Esophagus squamous epithelium (tissue), 5 donors: ENCODE results near the gene FBXL14. TPM values are rescaled to one million over a fixed set of nuclear protein-coding genes. Genes with fewer than 3 reads are reported as not detected.

ENCODE experiments used
- DNase-seq: peaks from one replicate; lab custom pipeline; 2025; lab: John Stamatoyannopoulos, UW
- H3K27ac ChIP-seq, 4 donors: fragments of 200-600 bp; sonication (generic); one replicate each; pipeline ENCODE4 v1.5.1; 2016 to 2019; ENCODE audit warnings: mild to moderate bottlenecking in 1 of 4
- H3K27me3 ChIP-seq, 4 donors: fragments of 200-600 bp; sonication (generic); 1 replicate in 3 of 4; 2 replicates in 1 of 4; pipeline versions ENCODE4 v1.5.1 to v1.6.0; 2017 to 2021; ENCODE audit warnings: antibody characterized with exemption in 1 of 4
- H3K36me3 ChIP-seq, 3 donors: fragments of 200-600 bp; sonication (generic); one replicate each; pipeline ENCODE4 v1.5.1; 2016 to 2019
- H3K4me1 ChIP-seq, 3 donors: fragments of 200-600 bp; sonication (generic); one replicate each; pipeline ENCODE4 v1.5.1; 2017 to 2019
- H3K4me3 ChIP-seq, 4 donors: fragments of 200-600 bp; sonication (generic); 1 replicate in 3 of 4; 2 replicates in 1 of 4; pipeline ENCODE4 v1.5.1; 2016 to 2019; ENCODE audit warnings: mild to moderate bottlenecking in 2 of 4, moderate library complexity in 1 of 4
- H3K9me3 ChIP-seq, 3 donors: fragments of 200-600 bp; sonication (generic); one replicate each; pipeline ENCODE4 v1.5.1; 2016 to 2019
- POLR2A ChIP-seq, 4 donors: fragments of 450-650 bp; IDR thresholded peaks; one replicate each; pipeline ENCODE4 v1.6.1; 2017; ENCODE audit warnings: antibody characterized with exemption in 4 of 4, mild to moderate bottlenecking in 4 of 4, moderate library complexity in 3 of 4
- WGBS, 2 donors: methylation state at CpG; one replicate each; pipeline ENCODE4 v1.1.5; 2018; 5-methylcytosine and 5-hydroxymethylcytosine counted together
- intact Hi-C: fragments of 100-400 bp; cut with DNase I; formaldehyde crosslinking; loops from one replicate; pipeline ENCODE4 v1.15.0; 2022
- total RNA-seq, 4 donors: library from RNA; depleted of rRNA; stranded (reverse); fragments of >200 nt; gene quantifications; one replicate each; pipeline ENCODE4 v1.1.0, GENCODE V29; 2016
- TF ChIP-seq, protein P1 (sequence below), 6 experiments: fragments of 450-650 bp in 4 of 6; fragments of 200-600 bp in 2 of 6; sonication (generic) in 2 of 6; IDR thresholded peaks; one replicate each; pipeline ENCODE4 v1.5.1; 2016 to 2019; ENCODE audit warnings: antibody characterized with exemption in 6 of 6, mild to moderate bottlenecking in 4 of 6, moderate library complexity in 4 of 6
- donor health status: DM: yes; HTN: yes; CAD: no.

Gene FBXL14
- total RNA-seq, 4 donors from 2014 or later = 6.5 to 14.9 (median 8.8) TPM

DNA sequence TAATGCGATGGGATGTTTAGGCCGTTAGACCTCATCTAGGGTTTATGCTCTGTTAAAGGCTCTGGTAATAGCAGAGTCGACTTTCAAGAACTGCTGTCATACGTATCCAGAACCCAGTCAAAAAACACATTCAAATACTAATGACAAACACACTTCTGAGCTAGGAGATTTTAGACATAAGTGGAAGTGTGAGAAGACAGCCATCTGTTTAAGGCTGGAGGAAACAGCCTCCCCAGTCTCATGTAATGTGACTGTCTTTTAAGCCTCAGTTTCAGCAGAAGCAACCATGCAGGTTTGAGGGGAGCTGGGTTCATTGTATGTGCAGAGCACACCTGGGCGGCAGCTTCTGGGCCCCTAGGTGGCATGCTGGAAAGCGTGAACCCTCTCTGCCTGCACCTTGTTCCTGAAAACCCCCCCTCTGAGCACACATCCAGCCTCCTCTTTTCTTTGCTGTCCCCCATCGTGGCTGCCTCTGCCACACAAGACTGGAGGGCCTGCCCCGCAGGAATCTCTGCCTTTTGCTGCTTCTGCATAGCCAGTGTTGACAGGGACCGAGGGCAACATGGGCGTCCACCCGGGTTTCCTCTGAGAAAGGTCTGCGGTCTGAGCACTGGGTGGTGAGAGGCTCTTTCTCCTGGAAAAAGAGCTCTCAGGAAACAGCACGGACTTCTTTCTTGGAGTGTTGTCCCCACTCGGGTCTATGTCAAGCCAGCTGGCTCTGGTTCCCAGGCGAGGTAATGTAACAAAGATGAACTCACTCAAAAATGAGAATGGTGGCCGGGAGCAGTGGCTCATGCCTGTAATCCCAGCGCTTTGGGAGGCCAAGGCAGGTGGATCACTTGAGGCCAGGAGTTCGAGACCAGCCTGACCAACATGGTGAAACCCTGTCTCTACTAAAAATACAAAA lies 46.2 kb upstream of the FBXL14 start:
- Histone ChIP-seq H3K36me3 (peaks cover 0 to 50% (median 0%) of the 10 kb centered on the region in 3 donors), H3K4me3 (no peak overlapping the region), H3K4me1 (peaks cover 4 to 24% (median 10%) of the 10 kb centered on the region in 3 donors), H3K27ac (no peak overlapping the region), H3K9me3 (no peaks in the 10 kb centered on the region), H3K27me3 (no peaks in the 10 kb centered on the region)
- TF ChIP-seq POLR2A (IDR thresholded peaks at IDR 0.05) = no peak
- TF ChIP-seq, protein P1, sequence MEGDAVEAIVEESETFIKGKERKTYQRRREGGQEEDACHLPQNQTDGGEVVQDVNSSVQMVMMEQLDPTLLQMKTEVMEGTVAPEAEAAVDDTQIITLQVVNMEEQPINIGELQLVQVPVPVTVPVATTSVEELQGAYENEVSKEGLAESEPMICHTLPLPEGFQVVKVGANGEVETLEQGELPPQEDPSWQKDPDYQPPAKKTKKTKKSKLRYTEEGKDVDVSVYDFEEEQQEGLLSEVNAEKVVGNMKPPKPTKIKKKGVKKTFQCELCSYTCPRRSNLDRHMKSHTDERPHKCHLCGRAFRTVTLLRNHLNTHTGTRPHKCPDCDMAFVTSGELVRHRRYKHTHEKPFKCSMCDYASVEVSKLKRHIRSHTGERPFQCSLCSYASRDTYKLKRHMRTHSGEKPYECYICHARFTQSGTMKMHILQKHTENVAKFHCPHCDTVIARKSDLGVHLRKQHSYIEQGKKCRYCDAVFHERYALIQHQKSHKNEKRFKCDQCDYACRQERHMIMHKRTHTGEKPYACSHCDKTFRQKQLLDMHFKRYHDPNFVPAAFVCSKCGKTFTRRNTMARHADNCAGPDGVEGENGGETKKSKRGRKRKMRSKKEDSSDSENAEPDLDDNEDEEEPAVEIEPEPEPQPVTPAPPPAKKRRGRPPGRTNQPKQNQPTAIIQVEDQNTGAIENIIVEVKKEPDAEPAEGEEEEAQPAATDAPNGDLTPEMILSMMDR (IDR thresholded peaks at IDR 0.05) = no peak
- 84 to 86% methylated on average over 6 of the region's 18 CpGs for WGBS, 2 donors
- no peak for DNase-seq
- intact Hi-C loops = loop anchor here (10.0 kb wide), 1 partner anchor 294 kb away; no protein-coding TSS in a partner anchor

DNA sequence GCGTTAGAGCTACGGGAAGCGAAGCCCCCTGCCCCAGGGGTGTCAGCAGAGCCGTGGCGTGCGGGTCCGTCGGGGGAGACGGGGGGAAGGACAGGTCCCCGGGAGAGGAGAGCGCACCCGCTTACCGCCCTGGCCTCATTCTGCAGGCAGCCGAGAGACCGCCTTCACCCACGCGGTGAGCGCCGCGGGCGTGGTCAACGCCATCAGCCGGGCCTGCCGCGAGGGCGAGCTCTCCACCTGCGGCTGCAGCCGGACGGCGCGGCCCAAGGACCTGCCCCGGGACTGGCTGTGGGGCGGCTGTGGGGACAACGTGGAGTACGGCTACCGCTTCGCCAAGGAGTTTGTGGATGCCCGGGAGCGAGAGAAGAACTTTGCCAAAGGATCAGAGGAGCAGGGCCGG lies 45.2 kb upstream of the FBXL14 start:
- DNase-seq = no peak
- intact Hi-C loops = no loop called here
- TF ChIP-seq, protein P1 (IDR thresholded peaks at IDR 0.05) = no peak
- no peak for TF ChIP-seq POLR2A (IDR thresholded peaks at IDR 0.05)
- no peak overlapping the region for H3K4me3 ChIP-seq
- H3K4me1 ChIP-seq = peaks cover 3 to 20% (median 11%) of the 10 kb centered on the region in 3 donors
- H3K27me3 ChIP-seq = no peaks in the 10 kb centered on the region
- no peak overlapping the region for H3K27ac ChIP-seq
- H3K9me3 ChIP-seq = no peaks in the 10 kb centered on the region
- peaks cover 0 to 51% (median 0%) of the 10 kb centered on the region in 3 donors for H3K36me3 ChIP-seq
- 87% methylated on average over 14 of the region's 40 CpGs; no CpG with 5 or more reads in 1 of the 2 donors for WGBS, 2 donors

DNA sequence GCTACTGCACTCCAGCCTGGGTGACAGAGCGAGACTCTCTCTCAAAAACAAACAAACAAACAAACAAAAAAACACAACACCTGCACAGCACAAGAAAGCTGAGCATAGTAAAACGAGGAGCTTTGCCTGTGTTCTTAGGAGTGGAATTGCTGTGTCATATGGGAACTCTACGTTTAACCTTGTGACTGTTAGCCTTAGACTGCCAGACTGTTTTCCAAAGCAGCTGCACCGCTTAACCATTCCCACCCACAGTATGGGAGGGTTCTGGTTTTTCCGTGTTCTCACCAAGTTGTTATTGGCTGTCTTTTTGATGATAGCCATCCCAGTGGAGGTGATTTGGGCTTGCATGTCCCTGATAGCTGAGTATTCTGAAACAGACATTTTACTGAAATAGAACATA lies 43.8 kb upstream of the FBXL14 start:
- no peak for DNase-seq
- no peaks in the 10 kb centered on the region for H3K9me3 ChIP-seq
- TF ChIP-seq POLR2A (IDR thresholded peaks at IDR 0.05) = no peak
- TF ChIP-seq, protein P1 (IDR thresholded peaks at IDR 0.05) = no peak
- H3K36me3 ChIP-seq = peaks cover 0 to 59% (median 0%) of the 10 kb centered on the region in 3 donors
- H3K27me3 ChIP-seq = peaks cover 0 to under 1% (median 0%) of the 10 kb centered on the region in 4 donors
- no peak overlapping the region for H3K4me3 ChIP-seq
- H3K27ac ChIP-seq = no peak overlapping the region
- 58 to 68% methylated on average over 5 of the region's 5 CpGs for WGBS, 2 donors
- peaks cover 3 to 20% (median 4%) of the 10 kb centered on the region in 3 donors for H3K4me1 ChIP-seq
- intact Hi-C loops = no loop called here

DNA sequence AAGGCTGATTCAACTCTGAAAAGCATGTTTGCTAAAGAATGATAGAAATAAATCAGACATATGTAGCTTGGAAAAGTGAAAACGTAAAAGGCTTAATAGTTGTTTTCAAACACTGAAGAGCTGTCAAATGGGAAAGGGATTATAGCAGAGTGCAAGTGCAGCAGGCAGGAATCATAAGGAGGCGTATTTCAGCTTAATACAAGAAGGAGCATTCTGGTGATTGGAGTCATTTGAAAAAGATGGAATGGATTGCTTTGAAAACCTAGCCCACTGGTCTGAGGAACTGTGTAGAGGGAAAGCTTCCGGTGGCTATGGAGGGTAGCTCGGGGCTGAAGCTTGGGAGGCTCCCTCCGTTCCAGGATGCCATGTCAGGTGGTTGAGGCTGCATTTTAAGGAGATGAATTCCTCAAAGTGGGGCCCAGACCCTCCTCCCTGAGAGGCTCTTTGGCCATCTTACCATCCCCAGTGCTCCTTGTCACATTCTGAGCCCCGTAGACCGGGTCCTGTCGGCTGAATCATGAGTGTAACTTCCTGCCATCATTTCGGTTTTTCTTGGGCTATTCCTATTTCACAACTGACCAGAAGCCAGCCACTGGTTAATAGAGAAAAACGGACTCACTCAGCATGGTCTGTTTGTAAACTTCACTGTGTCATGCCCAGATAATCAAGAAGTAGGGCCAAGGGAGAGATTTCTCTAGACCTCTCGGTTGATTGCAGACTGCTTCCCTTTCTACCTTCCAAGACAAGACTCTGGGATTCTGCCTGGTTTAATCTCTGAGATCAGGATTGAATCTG lies 41.1 kb upstream of the FBXL14 start:
- Histone ChIP-seq H3K27ac (no peak overlapping the region), H3K4me1 (peaks cover 4 to 46% (median 6%) of the 10 kb centered on the region in 3 donors), H3K4me3 (no peak overlapping the region), H3K27me3 (peaks cover 0 to 14% (median 0%) of the 10 kb centered on the region in 4 donors), H3K9me3 (no peaks in the 10 kb centered on the region), H3K36me3 (peaks cover 0 to 46% (median 0%) of the 10 kb centered on the region in 3 donors)
- TF ChIP-seq, protein P1 (IDR thresholded peaks at IDR 0.05) = no peak
- TF ChIP-seq POLR2A (IDR thresholded peaks at IDR 0.05) = no peak
- intact Hi-C loops = no loop called here
- DNase-seq = no peak
- 69 to 74% methylated on average over 11 of the region's 11 CpGs for WGBS, 2 donors
